CD8-positive, alpha-beta memory T cell (primary cell): ENCODE measurements around the gene PTGIS. TPM values are rescaled to one million over a fixed set of nuclear protein-coding genes. Genes with fewer than 3 reads are reported as not detected.

Experiments
- CTCF ChIA-PET: fragments of 350-600 bp; sonication (Branson Sonifier 250); formaldehyde crosslinking; loops from one replicate; lab custom pipeline; 2021; ENCODE audit warnings: antibody characterized with exemption; lab: Charles Lee
- POLR2A ChIA-PET: fragments of 350-600 bp; sonication (Branson Sonifier 250); formaldehyde crosslinking; loops from one replicate; lab custom pipeline; 2021; ENCODE audit warnings: antibody characterized with exemption; lab: Charles Lee
- DNase-seq, 5 donors: peaks; one replicate each; pipeline versions ENCODE4 v3.0.0 to v3.0.0-alpha.2; 2020 to 2022; ENCODE audit warnings: mixed read lengths in 1 of 5
- H3K27ac ChIP-seq: one replicate; pipeline ENCODE4 v1.7.0; 2013; ENCODE audit warnings: low read depth, mild to moderate bottlenecking, low read length, moderate library complexity
- H3K27me3 ChIP-seq: 2 replicates; pipeline ENCODE4 v1.7.0; 2013; ENCODE audit warnings: low read length, mild to moderate bottlenecking; ENCODE audit not compliant: insufficient read depth, poor library complexity, severe bottlenecking
- H3K36me3 ChIP-seq: 2 replicates; pipeline ENCODE4 v1.7.0; 2013; ENCODE audit warnings: mild to moderate bottlenecking, low read length, moderate library complexity; ENCODE audit not compliant: insufficient read depth
- H3K4me1 ChIP-seq: 2 replicates; pipeline ENCODE4 v1.7.0; 2013; ENCODE audit warnings: mild to moderate bottlenecking, low read length, moderate library complexity; ENCODE audit not compliant: insufficient read depth
- H3K4me3 ChIP-seq: 2 replicates; pipeline ENCODE4 v1.7.0; 2013; ENCODE audit warnings: mild to moderate bottlenecking, low read length
- H3K9me3 ChIP-seq: 2 replicates; pipeline ENCODE4 v1.7.0; 2013; ENCODE audit warnings: mild to moderate bottlenecking, low read length
- H3K27ac Mint-ChIP-seq, 8 donors: one replicate each; pipeline ENCODE4 v1.8.0; 2020 to 2021; ENCODE audit warnings: mixed read lengths in 8 of 8, mild to moderate bottlenecking in 6 of 8, inconsistent platforms in 3 of 8, moderate library complexity in 3 of 8
- H3K27me3 Mint-ChIP-seq, 2 donors: one replicate each; pipeline ENCODE4 v1.8.0; 2020 to 2021; ENCODE audit warnings: mixed read lengths in 2 of 2, mild to moderate bottlenecking in 1 of 2, moderate library complexity in 1 of 2
- H3K36me3 Mint-ChIP-seq, 3 donors: one replicate each; pipeline ENCODE4 v1.8.0; 2020 to 2021; ENCODE audit warnings: mixed read lengths in 3 of 3, inconsistent platforms in 1 of 3, mild to moderate bottlenecking in 1 of 3
- H3K4me1 Mint-ChIP-seq, 3 donors: one replicate each; pipeline ENCODE4 v1.8.0; 2020 to 2021; ENCODE audit warnings: mixed read lengths in 3 of 3, inconsistent platforms in 1 of 3, mild to moderate bottlenecking in 1 of 3
- H3K4me3 Mint-ChIP-seq, 7 donors: one replicate each; pipeline ENCODE4 v1.8.0; 2020 to 2021; ENCODE audit warnings: mixed read lengths in 7 of 7, mild to moderate bottlenecking in 6 of 7, moderate library complexity in 4 of 7, inconsistent platforms in 2 of 7
- H3K9me3 Mint-ChIP-seq, 5 donors: one replicate each; pipeline ENCODE4 v1.8.0; 2020 to 2022; ENCODE audit warnings: mixed read lengths in 5 of 5, mild to moderate bottlenecking in 3 of 5, moderate library complexity in 2 of 5, inconsistent platforms in 1 of 5
- polyA plus RNA-seq: library from polyadenylated mRNA; unstranded; fragments of 300-500 nt; fragmentation: Illumina TruSeq; gene quantifications from one replicate; pipeline ENCODE4 v1.2.3, GENCODE V29; 2021
- total RNA-seq, 2 experiments: library from RNA; stranded (reverse); gene quantifications; one replicate each; pipeline ENCODE4 v1.2.3, GENCODE V29; 2021

The PTGIS gene
- total and polyA plus RNA-seq, 3 experiments from 2014 or later, result 0.15 to 7.8 (median 7.6) TPM

GRCh38 chr20:49515586-49515985 is 52.4 kb downstream of the PTGIS start:
- POLR2A ChIA-PET, result no interaction called here
- no peak for DNase-seq
- H3K4me1 Mint-ChIP-seq, result peaks cover 0 to 5% (median 0%) of the 10 kb centered on the region in 3 donors

GRCh38 chr20:49513517-49513916 is 54.4 kb downstream of the PTGIS start:
- ChIA-PET POLR2A (no interaction called here), CTCF (no interaction called here)
- H3K4me1 Mint-ChIP-seq, result peaks cover under 1 to 3% (median 2%) of the 10 kb centered on the region in 3 donors
- no peaks in the 10 kb centered on the region for H3K4me1 ChIP-seq
- peaks cover 19 to 47% of the 10 kb centered on the region in 2 donors for H3K27me3 Mint-ChIP-seq
- H3K27ac ChIP-seq, result no peak overlapping the region
- no peak overlapping the region for H3K4me3 Mint-ChIP-seq
- no peak overlapping the region for H3K4me3 ChIP-seq
- H3K36me3 ChIP-seq, result no peaks in the 10 kb centered on the region
- DNase-seq, result no peak
- H3K9me3 Mint-ChIP-seq, result no peaks in the 10 kb centered on the region
- no peak overlapping the region for H3K27ac Mint-ChIP-seq
- no peaks in the 10 kb centered on the region for H3K9me3 ChIP-seq
- H3K27me3 ChIP-seq, result peaks cover 10% of the 10 kb centered on the region
- H3K36me3 Mint-ChIP-seq, result no peaks in the 10 kb centered on the region

More at GRCh38 chr20:49515586-49515985, 52.4 kb downstream of the PTGIS start:
- H3K9me3 Mint-ChIP-seq, result no peaks in the 10 kb centered on the region
- peaks cover 18 to 31% of the 10 kb centered on the region in 2 donors for H3K27me3 Mint-ChIP-seq
- no peak overlapping the region for H3K27ac Mint-ChIP-seq
- CTCF ChIA-PET, result no interaction called here
- Histone ChIP-seq H3K4me3 (no peak overlapping the region), H3K36me3 (no peaks in the 10 kb centered on the region), H3K27me3 (no peaks in the 10 kb centered on the region), H3K9me3 (no peaks in the 10 kb centered on the region), H3K4me1 (no peaks in the 10 kb centered on the region), H3K27ac (no peak overlapping the region)
- H3K4me3 Mint-ChIP-seq, result no peak overlapping the region
- no peaks in the 10 kb centered on the region for H3K36me3 Mint-ChIP-seq

- Mint-ChIP-seq H3K4me3 (no peak overlapping the region), H3K27me3 (peaks cover 21 to 46% of the 10 kb centered on the region in 2 donors), H3K4me1 (peaks cover 2 to 5% (median 3%) of the 10 kb centered on the region in 3 donors), H3K27ac (no peak overlapping the region), H3K36me3 (no peaks in the 10 kb centered on the region), H3K9me3 (no peaks in the 10 kb centered on the region)
- CTCF ChIA-PET, result no interaction called here
- Histone ChIP-seq H3K27me3 (peaks cover 10% of the 10 kb centered on the region), H3K4me1 (no peaks in the 10 kb centered on the region), H3K4me3 (no peak overlapping the region), H3K27ac (no peak overlapping the region), H3K36me3 (no peaks in the 10 kb centered on the region), H3K9me3 (no peaks in the 10 kb centered on the region)
- POLR2A ChIA-PET, result no interaction called here
- no peak for DNase-seq
Measured at GRCh38 chr20:49513009-49513408, 54.9 kb downstream of the PTGIS start.

DNA sequence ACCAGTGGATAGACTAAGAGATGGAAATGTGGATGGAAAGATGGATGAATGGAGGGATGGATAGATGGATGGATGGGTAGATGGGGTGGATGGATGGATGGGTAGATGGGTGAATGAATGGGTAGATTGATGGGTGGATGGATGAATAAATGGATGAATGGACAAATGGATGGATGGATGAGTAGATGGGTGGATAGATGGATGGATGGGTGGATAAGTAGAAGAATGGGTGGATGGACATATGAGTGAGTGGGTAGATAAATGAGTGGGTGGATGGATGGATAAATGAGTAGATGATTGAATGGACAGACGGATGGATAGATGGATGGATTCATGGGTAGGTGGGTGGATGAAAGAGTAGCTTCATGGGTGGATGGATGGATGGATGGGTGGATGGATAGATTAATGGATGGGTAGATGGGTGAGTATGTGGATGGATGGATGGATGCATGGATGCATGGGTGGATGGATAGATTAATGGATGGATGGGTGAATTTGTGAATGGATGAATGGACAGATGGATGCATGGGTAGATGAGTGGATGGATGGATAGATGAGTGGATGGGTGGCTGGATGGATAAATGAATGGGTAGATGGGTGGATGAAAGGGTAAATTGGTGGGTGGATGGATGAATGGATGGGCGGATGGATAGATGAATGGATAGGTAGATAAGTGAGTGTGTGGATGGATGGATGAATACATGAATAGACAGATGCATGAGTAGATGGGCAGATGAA is 56.0 kb downstream of the PTGIS start:
- Histone ChIP-seq H3K4me1 (no peaks in the 10 kb centered on the region), H3K9me3 (no peaks in the 10 kb centered on the region), H3K36me3 (no peaks in the 10 kb centered on the region), H3K27me3 (peaks cover 10% of the 10 kb centered on the region), H3K4me3 (no peak overlapping the region), H3K27ac (no peak overlapping the region)
- Mint-ChIP-seq H3K9me3 (no peaks in the 10 kb centered on the region), H3K27me3 (peaks cover 22 to 43% of the 10 kb centered on the region in 2 donors), H3K36me3 (no peaks in the 10 kb centered on the region), H3K27ac (no peak overlapping the region), H3K4me3 (no peak overlapping the region), H3K4me1 (peaks cover 2 to 5% (median 3%) of the 10 kb centered on the region in 3 donors)
- ChIA-PET POLR2A (no interaction called here), CTCF (no interaction called here)
- no peak for DNase-seq

DNA sequence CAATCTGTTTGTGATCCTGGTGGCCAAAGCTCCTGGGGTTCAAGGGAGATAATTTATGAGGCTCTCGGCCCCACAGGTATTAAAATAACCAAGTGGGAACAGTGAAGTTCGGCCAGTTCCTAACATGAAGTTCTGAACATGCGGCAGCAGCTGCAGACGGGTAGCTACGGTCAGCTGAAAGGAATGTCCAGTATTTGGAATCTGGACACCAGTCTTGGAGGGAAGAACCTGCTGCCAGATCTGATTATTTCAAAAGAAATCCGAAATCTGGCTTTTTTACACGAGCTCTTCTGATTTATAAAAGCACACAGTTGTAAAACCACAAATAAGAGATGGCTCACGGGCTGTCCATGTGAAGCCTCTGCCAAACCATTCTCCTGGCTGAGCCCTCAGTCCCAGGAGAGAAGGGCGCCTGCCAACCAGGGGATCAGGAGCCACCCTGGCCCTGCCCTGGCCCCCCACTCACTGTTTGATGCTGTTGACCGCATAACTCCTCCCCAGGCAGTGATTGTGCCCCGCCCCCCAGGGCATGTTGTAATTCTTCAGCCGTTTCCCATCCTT is 57.3 kb downstream of the PTGIS start:
- Mint-ChIP-seq H3K36me3 (no peaks in the 10 kb centered on the region), H3K4me1 (peaks cover 2 to 5% (median 3%) of the 10 kb centered on the region in 3 donors), H3K9me3 (no peaks in the 10 kb centered on the region), H3K27me3 (peaks cover 24 to 52% of the 10 kb centered on the region in 2 donors), H3K4me3 (no peak overlapping the region), H3K27ac (no peak overlapping the region)
- Histone ChIP-seq H3K36me3 (no peaks in the 10 kb centered on the region), H3K9me3 (no peaks in the 10 kb centered on the region), H3K27me3 (peaks cover 10% of the 10 kb centered on the region), H3K4me1 (no peaks in the 10 kb centered on the region), H3K27ac (no peak overlapping the region), H3K4me3 (no peak overlapping the region)
- CTCF ChIA-PET, result no interaction called here
- POLR2A ChIA-PET, result no interaction called here
- no peak for DNase-seq

- peaks cover 10% of the 10 kb centered on the region for H3K27me3 ChIP-seq
- H3K27ac ChIP-seq, result no peak overlapping the region
- Mint-ChIP-seq H3K36me3 (no peaks in the 10 kb centered on the region), H3K27me3 (peaks cover 30 to 52% of the 10 kb centered on the region in 2 donors), H3K4me3 (peak overlapping the region in 3 of 7 donors; percentile 27 to 50 (median 42)), H3K9me3 (no peaks in the 10 kb centered on the region), H3K27ac (no peak overlapping the region), H3K4me1 (peaks cover 2 to 5% (median 3%) of the 10 kb centered on the region in 3 donors)
- no peaks in the 10 kb centered on the region for H3K9me3 ChIP-seq
- H3K36me3 ChIP-seq, result no peaks in the 10 kb centered on the region
- DNase-seq, result peak in 1 of 5 donors; percentile 15
- no peak overlapping the region for H3K4me3 ChIP-seq
- POLR2A ChIA-PET, result no interaction called here
- H3K4me1 ChIP-seq, result no peaks in the 10 kb centered on the region
- CTCF ChIA-PET, result interaction anchor here (1.2 to 1.4 kb wide), 2 partner anchors 100 to 174 kb away, joined by 3 read pairs; no protein-coding TSS in a partner anchor
Measured at GRCh38 chr20:49508435-49509199, 59.3 kb downstream of the PTGIS start.

GRCh38 chr20:49507741-49508434 is 60.0 kb downstream of the PTGIS start:
- no peaks in the 10 kb centered on the region for H3K9me3 ChIP-seq
- CTCF ChIA-PET, result interaction anchor here (0.7 to 1.4 kb wide), 3 partner anchors 23 to 173 kb away, joined by 3 to 4 read pairs (median 3); no protein-coding TSS in a partner anchor
- POLR2A ChIA-PET, result no interaction called here
- Mint-ChIP-seq H3K27me3 (peaks cover 30 to 57% of the 10 kb centered on the region in 2 donors), H3K27ac (no peak overlapping the region), H3K4me1 (peaks cover 2 to 5% (median 3%) of the 10 kb centered on the region in 3 donors), H3K36me3 (no peaks in the 10 kb centered on the region), H3K4me3 (no peak overlapping the region), H3K9me3 (no peaks in the 10 kb centered on the region)
- no peak overlapping the region for H3K4me3 ChIP-seq
- H3K27ac ChIP-seq, result no peak overlapping the region
- H3K27me3 ChIP-seq, result peaks cover 10% of the 10 kb centered on the region
- H3K36me3 ChIP-seq, result no peaks in the 10 kb centered on the region
- no peak for DNase-seq
- no peaks in the 10 kb centered on the region for H3K4me1 ChIP-seq
